Measurements from ENCODE around the gene EDC3. TPM values are rescaled to one million over a fixed set of nuclear protein-coding genes. Genes with fewer than 3 reads are reported as not detected.
"Not testable (repeated sequence)": the region's sequence is repeated elsewhere in the genome, so short reads cannot be mapped to it uniquely, and the experiment has no call there.

EDC3 gene
- total RNA-seq, 4 donors from 2014 or later: 14.4 to 18.8 (median 17.2) TPM

GRCh38 chr15:74663303-74664027 is 32.4 kb downstream of the EDC3 start:
- Histone ChIP-seq H3K9me3 (no peaks in the 10 kb centered on the region), H3K27ac (peak overlapping the region in 2 of 4 donors; percentile 17 to 26), H3K27me3 (no peaks in the 10 kb centered on the region), H3K36me3 (peaks cover 0 to 12% (median 0%) of the 10 kb centered on the region in 3 donors), H3K4me3 (no peak overlapping the region), H3K4me1 (peaks cover 0 to 26% (median 10%) of the 10 kb centered on the region in 4 donors)
- DNase-seq (ENCODE audit: low spot score in 2 of 2): no peak
- TF ChIP-seq POLR2A (IDR thresholded peaks at IDR 0.05) (no peak), EP300 (IDR thresholded peaks at IDR 0.05) (no peak)
- TF ChIP-seq, protein P1, sequence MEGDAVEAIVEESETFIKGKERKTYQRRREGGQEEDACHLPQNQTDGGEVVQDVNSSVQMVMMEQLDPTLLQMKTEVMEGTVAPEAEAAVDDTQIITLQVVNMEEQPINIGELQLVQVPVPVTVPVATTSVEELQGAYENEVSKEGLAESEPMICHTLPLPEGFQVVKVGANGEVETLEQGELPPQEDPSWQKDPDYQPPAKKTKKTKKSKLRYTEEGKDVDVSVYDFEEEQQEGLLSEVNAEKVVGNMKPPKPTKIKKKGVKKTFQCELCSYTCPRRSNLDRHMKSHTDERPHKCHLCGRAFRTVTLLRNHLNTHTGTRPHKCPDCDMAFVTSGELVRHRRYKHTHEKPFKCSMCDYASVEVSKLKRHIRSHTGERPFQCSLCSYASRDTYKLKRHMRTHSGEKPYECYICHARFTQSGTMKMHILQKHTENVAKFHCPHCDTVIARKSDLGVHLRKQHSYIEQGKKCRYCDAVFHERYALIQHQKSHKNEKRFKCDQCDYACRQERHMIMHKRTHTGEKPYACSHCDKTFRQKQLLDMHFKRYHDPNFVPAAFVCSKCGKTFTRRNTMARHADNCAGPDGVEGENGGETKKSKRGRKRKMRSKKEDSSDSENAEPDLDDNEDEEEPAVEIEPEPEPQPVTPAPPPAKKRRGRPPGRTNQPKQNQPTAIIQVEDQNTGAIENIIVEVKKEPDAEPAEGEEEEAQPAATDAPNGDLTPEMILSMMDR (IDR thresholded peaks at IDR 0.05): no peak
- 73 to 75% methylated on average over 8 of the region's 8 CpGs for WGBS, 2 donors

DNA sequence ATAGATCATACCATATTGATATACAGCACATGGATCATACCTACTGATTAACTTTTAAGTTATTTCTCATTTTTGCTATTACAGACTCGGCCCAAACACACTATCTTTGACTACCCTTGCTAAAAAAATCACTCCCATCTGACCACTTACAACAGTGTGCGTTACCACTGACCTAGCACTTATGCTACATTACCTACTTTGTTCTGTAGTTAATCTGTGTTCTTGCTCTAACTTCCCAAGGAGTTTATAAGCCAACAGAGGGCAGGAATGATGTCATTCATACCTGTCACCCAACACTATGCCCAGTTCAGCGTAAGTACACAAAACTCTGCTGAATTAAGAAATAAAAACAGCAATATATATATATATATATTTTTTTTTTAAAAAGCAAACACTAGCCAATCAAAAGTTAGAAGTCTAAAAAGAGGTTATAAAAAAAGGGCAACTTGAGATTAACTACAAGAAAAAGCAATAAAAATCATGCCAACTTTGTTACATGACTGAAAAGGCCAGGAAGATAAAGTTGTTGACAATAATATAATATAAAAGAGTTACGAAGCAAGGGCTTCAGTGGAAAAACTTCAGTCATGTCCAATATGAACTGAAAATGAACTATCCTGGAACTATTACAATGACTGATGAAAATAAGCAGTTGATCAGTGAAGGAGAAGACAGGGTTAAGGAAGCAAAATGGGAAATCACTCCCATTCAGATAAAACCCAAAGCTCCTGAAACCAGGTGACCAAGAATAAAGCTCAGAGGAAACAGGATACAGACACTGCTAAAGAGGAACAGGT is 33.6 kb downstream of the EDC3 start:
- Histone ChIP-seq H3K27me3 (no peaks in the 10 kb centered on the region), H3K27ac (peak overlapping the region in 1 of 4 donors; percentile 24), H3K4me1 (peaks cover 0 to 29% (median 10%) of the 10 kb centered on the region in 4 donors), H3K9me3 (no peaks in the 10 kb centered on the region), H3K4me3 (no peak overlapping the region), H3K36me3 (no peaks in the 10 kb centered on the region)
- WGBS, 2 donors: 85 to 86% methylated on average over 4 of the region's 4 CpGs
- TF ChIP-seq, protein P1 (IDR thresholded peaks at IDR 0.05): no peak
- TF ChIP-seq EP300 (IDR thresholded peaks at IDR 0.05): no peak
- no peak for DNase-seq (ENCODE audit: low spot score in 2 of 2)

- H3K4me3 ChIP-seq; H3K9me3 ChIP-seq; H3K27me3 ChIP-seq; H3K27ac ChIP-seq; H3K36me3 ChIP-seq; DNase-seq (ENCODE audit: low spot score in 2 of 2): not testable (repeated sequence)
- H3K4me1 ChIP-seq: peaks cover 0 to 39% (median 10%) of the 10 kb centered on the region in 4 donors
- 92 to 95% methylated on average over 8 of the region's 8 CpGs for WGBS, 2 donors
Observed at GRCh38 chr15:74661280-74661679, 34.5 kb downstream of the EDC3 start.

GRCh38 chr15:74657846-74658245 is 38.0 kb downstream of the EDC3 start:
- 88 to 90% methylated on average over 3 of the region's 3 CpGs for WGBS, 2 donors
- Histone ChIP-seq H3K36me3 (peaks cover 0 to 6% (median 3%) of the 10 kb centered on the region in 3 donors), H3K27me3 (no peaks in the 10 kb centered on the region), H3K4me1 (peaks cover 0 to 40% (median 16%) of the 10 kb centered on the region in 4 donors), H3K4me3 (no peak overlapping the region), H3K9me3 (no peaks in the 10 kb centered on the region), H3K27ac (no peak overlapping the region)
- DNase-seq (ENCODE audit: low spot score in 2 of 2): no peak
- TF ChIP-seq POLR2A (IDR thresholded peaks at IDR 0.05) (no peak), EP300 (IDR thresholded peaks at IDR 0.05) (no peak)
- TF ChIP-seq, protein P1 (IDR thresholded peaks at IDR 0.05): no peak

DNA sequence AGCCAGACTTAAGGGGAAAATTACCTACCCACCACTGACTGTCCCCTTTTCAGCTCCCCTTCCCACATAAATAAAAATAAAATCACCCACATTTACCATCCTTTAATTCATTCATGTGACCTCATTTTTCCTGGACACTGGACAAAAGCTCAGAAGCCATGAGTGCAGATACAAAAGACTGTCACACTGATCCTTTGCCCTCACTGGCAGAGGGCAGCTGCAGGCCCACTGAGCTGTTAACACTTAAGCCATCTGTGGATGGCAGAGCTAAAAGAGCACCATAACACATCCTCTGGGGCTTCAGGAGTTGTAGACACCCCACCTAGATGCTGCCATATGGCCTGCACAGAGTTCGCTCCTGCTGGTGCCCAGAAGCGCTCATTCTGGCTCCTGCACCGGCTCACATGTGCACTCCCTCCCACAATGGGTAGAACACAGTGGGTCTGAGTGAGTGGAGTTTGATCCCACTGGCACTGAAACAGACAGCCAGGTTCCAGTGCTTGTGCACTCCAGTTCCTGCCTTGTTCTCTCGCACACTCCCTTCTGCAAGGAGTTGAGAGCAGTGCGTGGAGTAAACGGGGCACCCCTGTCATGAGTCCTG is 38.8 kb downstream of the EDC3 start:
- 79 to 84% methylated on average over 6 of the region's 6 CpGs for WGBS, 2 donors
- Histone ChIP-seq H3K4me1 (peaks cover 0 to 35% (median 16%) of the 10 kb centered on the region in 4 donors), H3K4me3 (no peak overlapping the region), H3K27ac (no peak overlapping the region), H3K9me3 (no peaks in the 10 kb centered on the region), H3K36me3 (peaks cover 0 to 10% (median 3%) of the 10 kb centered on the region in 3 donors), H3K27me3 (no peaks in the 10 kb centered on the region)
- TF ChIP-seq, protein P1 (IDR thresholded peaks at IDR 0.05): no peak
- TF ChIP-seq EP300 (IDR thresholded peaks at IDR 0.05) (no peak), POLR2A (IDR thresholded peaks at IDR 0.05) (no peak)
- no peak for DNase-seq (ENCODE audit: low spot score in 2 of 2)
